H1 (cell line): ENCODE results near the gene GGT6. TPM values are rescaled to one million over a fixed set of nuclear protein-coding genes. Genes with fewer than 3 reads are reported as not detected.

ENCODE experiments used
- CTCF ChIA-PET: fragments of 300-600 bp; sonication (Branson Sonifier 250); formaldehyde crosslinking; loops from one replicate; lab custom pipeline; 2021; ENCODE audit not compliant: partially characterized antibody; lab: Charles Lee
- POLR2A ChIA-PET: fragments of 300-600 bp; sonication (Branson Sonifier 250); formaldehyde crosslinking; loops from one replicate; lab custom pipeline; 2021; ENCODE audit warnings: inconsistent platforms; ENCODE audit not compliant: partially characterized antibody; lab: Charles Lee
- DNase-seq, 2 experiments: peaks; one replicate each; pipeline versions ENCODE4 v3.0.0 to v3.0.0-alpha.2; 2010 to 2022; ENCODE audit warnings: low spot score in 2 of 2, low read depth in 1 of 2, mixed read lengths in 1 of 2
- FAIRE-seq: peaks from 2 replicates; lab custom pipeline; 2011; peaks lifted over from hg19 to GRCh38; lab: Jason Lieb, UNC
- H2AFZ ChIP-seq: 2 replicates; pipeline ENCODE4 v1.8.1; 2012; ENCODE audit warnings: low read length, inconsistent platforms
- H2AK5ac ChIP-seq: 2 replicates; pipeline ENCODE4 v1.6.1; 2013; ENCODE audit warnings: low read depth, low read length
- H2BK120ac ChIP-seq: replicated peaks from 2 replicates; pipeline ENCODE3; 2013; ENCODE audit warnings: low read depth, low read length, inconsistent platforms
- H2BK12ac ChIP-seq: 2 replicates; pipeline ENCODE4 v1.6.1; 2013; ENCODE audit warnings: low read depth, low read length
- H2BK15ac ChIP-seq: 2 replicates; pipeline ENCODE4 v1.6.1; 2013; ENCODE audit warnings: low read length
- H2BK20ac ChIP-seq: 2 replicates; pipeline ENCODE4 v1.6.1; 2013; ENCODE audit warnings: low read length
- H2BK5ac ChIP-seq: 2 replicates; pipeline ENCODE4 v1.6.1; 2013; ENCODE audit warnings: low read depth, low read length
- H3K14ac ChIP-seq: 2 replicates; pipeline ENCODE4 v1.6.1; 2013; ENCODE audit warnings: inconsistent platforms; ENCODE audit not compliant: insufficient read length
- H3K18ac ChIP-seq: 2 replicates; pipeline ENCODE4 v1.6.1; 2013; ENCODE audit warnings: low read length; ENCODE audit errors: extremely low read depth
- H3K23ac ChIP-seq: 2 replicates; pipeline ENCODE4 v1.6.1; 2013; ENCODE audit warnings: inconsistent platforms; ENCODE audit not compliant: insufficient read length
- H3K23me2 ChIP-seq: 2 replicates; pipeline ENCODE4 v1.6.1; 2013; ENCODE audit warnings: low read depth, low read length
- H3K27ac ChIP-seq: 2 replicates; pipeline ENCODE4 v1.6.1; 2011; ENCODE audit warnings: low read depth, low read length, inconsistent platforms
- H3K27me3 ChIP-seq, 4 experiments: replicated peaks in 1 of 4; 1 replicate in 1 of 4; 2 replicates in 3 of 4; pipeline versions ENCODE4 v1.6.1 to v1.8.1; 2011 to 2013; ENCODE audit warnings: low read length in 3 of 4, mild to moderate bottlenecking in 3 of 4, inconsistent platforms in 2 of 4, mixed read lengths in 2 of 4, moderate library complexity in 1 of 4; ENCODE audit not compliant: control insufficient read depth in 3 of 4, insufficient read depth in 3 of 4; ENCODE audit errors: extremely low read depth in 1 of 4
- H3K36me3 ChIP-seq, 4 experiments: 2 replicates each; pipeline versions ENCODE4 v1.6.1 to v1.8.1; 2011 to 2013; ENCODE audit warnings: mild to moderate bottlenecking in 4 of 4, low read length in 3 of 4, moderate library complexity in 2 of 4, control low read depth in 1 of 4, inconsistent platforms in 1 of 4; ENCODE audit not compliant: insufficient read depth in 4 of 4, control insufficient read depth in 2 of 4
- H3K4ac ChIP-seq: replicated peaks from 2 replicates; pipeline ENCODE3; 2013; ENCODE audit warnings: low read length, low read depth, mixed read lengths, inconsistent platforms; ENCODE audit not compliant: insufficient read length
- H3K4me1 ChIP-seq, 4 experiments: replicated peaks in 1 of 4; 1 replicate in 1 of 4; 2 replicates in 3 of 4; pipeline versions ENCODE4 v1.6.1 to v1.8.1; 2011 to 2013; ENCODE audit warnings: low read length in 3 of 4, inconsistent platforms in 2 of 4, mixed read lengths in 1 of 4; ENCODE audit not compliant: insufficient read depth in 4 of 4, control insufficient read depth in 3 of 4
- H3K4me2 ChIP-seq, 2 experiments: 2 replicates each; pipeline versions ENCODE4 v1.6.1 to v1.8.1; 2011 to 2013; ENCODE audit warnings: low read depth in 2 of 2, low read length in 2 of 2, control low read depth in 1 of 2, inconsistent platforms in 1 of 2, mild to moderate bottlenecking in 1 of 2; ENCODE audit not compliant: insufficient read depth in 1 of 2
- H3K4me3 ChIP-seq, 4 experiments: fragments of 200-600, 300-600 bp in 1 of 4; sonication (generic), shearing (Covaris generic), sonication (Bioruptor Twin) in 1 of 4; 2 replicates each; pipeline versions ENCODE4 v1.5.1 to v1.8.1; 2011 to 2016; ENCODE audit warnings: low read length in 4 of 4, low read depth in 3 of 4, control low read depth in 2 of 4, inconsistent platforms in 2 of 4, mild to moderate bottlenecking in 2 of 4, mixed read lengths in 1 of 4, moderate library complexity in 1 of 4; ENCODE audit not compliant: insufficient read depth in 2 of 4; ENCODE audit errors: extremely low read depth in 1 of 4
- H3K56ac ChIP-seq: replicated peaks from 2 replicates; pipeline ENCODE3; 2013; ENCODE audit warnings: low read depth, mild to moderate bottlenecking, mixed read lengths, low read length, inconsistent platforms; ENCODE audit not compliant: insufficient read length
- H3K79me1 ChIP-seq: 2 replicates; pipeline ENCODE4 v1.6.1; 2013; ENCODE audit warnings: low read depth, low read length, control low read depth
- H3K79me2 ChIP-seq, 2 experiments: 2 replicates each; pipeline versions ENCODE4 v1.6.1 to v1.8.1; 2012 to 2013; ENCODE audit warnings: low read length in 2 of 2, mild to moderate bottlenecking in 2 of 2, inconsistent platforms in 1 of 2; ENCODE audit not compliant: insufficient read depth in 2 of 2, control insufficient read depth in 1 of 2
- H3K9ac ChIP-seq, 4 experiments: replicated peaks in 1 of 4; 1 replicate in 1 of 4; 2 replicates in 3 of 4; pipeline versions ENCODE4 v1.6.1 to v1.8.1; 2011 to 2013; ENCODE audit warnings: low read depth in 3 of 4, low read length in 3 of 4, control low read depth in 2 of 4, mild to moderate bottlenecking in 2 of 4, moderate library complexity in 2 of 4, inconsistent platforms in 1 of 4; ENCODE audit errors: extremely low read depth in 1 of 4
- H3K9me3 ChIP-seq, 2 experiments: 2 replicates each; pipeline versions ENCODE4 v1.6.1 to v1.8.1; 2012 to 2013; ENCODE audit warnings: mild to moderate bottlenecking in 2 of 2, moderate library complexity in 2 of 2, control low read depth in 1 of 2, inconsistent platforms in 1 of 2, low read depth in 1 of 2, low read length in 1 of 2, mixed read lengths in 1 of 2; ENCODE audit not compliant: insufficient read depth in 2 of 2
- H4K20me1 ChIP-seq, 2 experiments: replicated peaks in 1 of 2; 2 replicates each; pipeline versions ENCODE3 to v1.8.1; 2011 to 2013; ENCODE audit warnings: inconsistent platforms in 2 of 2, low read length in 2 of 2, mild to moderate bottlenecking in 1 of 2; ENCODE audit not compliant: insufficient read depth in 2 of 2, control insufficient read depth in 1 of 2
- H4K5ac ChIP-seq: 2 replicates; pipeline ENCODE4 v1.6.1; 2013; ENCODE audit warnings: low read length, low read depth, mixed read lengths, inconsistent platforms; ENCODE audit not compliant: insufficient read length
- H4K8ac ChIP-seq: 2 replicates; pipeline ENCODE4 v1.8.0; 2013; ENCODE audit warnings: mild to moderate bottlenecking, moderate library complexity, low read length, inconsistent platforms; ENCODE audit not compliant: insufficient read depth; ENCODE audit errors: extremely low read depth
- H4K91ac ChIP-seq: replicated peaks from 2 replicates; pipeline ENCODE3; 2013; ENCODE audit warnings: low read length, mixed read lengths, inconsistent platforms; ENCODE audit not compliant: insufficient read length
- ATF3 ChIP-seq: IDR thresholded peaks from 2 replicates; pipeline ENCODE4 v1.6.1; 2011; ENCODE audit warnings: low read depth, mild to moderate bottlenecking, low read length; ENCODE audit not compliant: insufficient read depth
- CBX8 ChIP-seq: fragments of 300-800, 300-1000 bp; sonication (generic); IDR thresholded peaks from 2 replicates; pipeline ENCODE4 v1.7.1; 2016; ENCODE audit warnings: low read depth, low read length, borderline replicate concordance
- EP300 ChIP-seq, 2 experiments: IDR thresholded peaks; 1 replicate in 1 of 2; 2 replicates in 1 of 2; pipeline ENCODE4 v1.6.1; 2011 to 2012; ENCODE audit warnings: low read depth in 2 of 2, low read length in 2 of 2, mild to moderate bottlenecking in 2 of 2, borderline replicate concordance in 1 of 2, inconsistent platforms in 1 of 2, moderate library complexity in 1 of 2
- GTF2F1 ChIP-seq: IDR thresholded peaks from 2 replicates; pipeline ENCODE4 v1.6.1; 2012; ENCODE audit warnings: low read depth, low read length, improper control_type of control experiment, borderline replicate concordance
- HDAC6 ChIP-seq: IDR thresholded peaks from one replicate; pipeline ENCODE4 v1.7.1; 2012; ENCODE audit warnings: low read depth, mild to moderate bottlenecking, inconsistent platforms, low read length, moderate library complexity
- JUN ChIP-seq: IDR thresholded peaks from 2 replicates; pipeline ENCODE4 v1.6.1; 2011; ENCODE audit warnings: low read depth, mild to moderate bottlenecking, improper control_type of control experiment, low read length
- POU5F1 ChIP-seq: IDR thresholded peaks from 2 replicates; pipeline ENCODE4 v1.6.1; 2011; ENCODE audit warnings: low read depth, mild to moderate bottlenecking, low read length, moderate library complexity
- RNF2 ChIP-seq: fragments of 200-900, 300-1000 bp; sonication (generic); IDR thresholded peaks from 2 replicates; pipeline ENCODE4 v1.7.1; 2016; ENCODE audit warnings: borderline replicate concordance, low read depth, mild to moderate bottlenecking, antibody characterized with exemption, low read length; ENCODE audit not compliant: poor library complexity, severe bottlenecking; ENCODE audit errors: missing control alignments
- SAP30 ChIP-seq: fragments of 300-600 bp; sonication (generic); IDR thresholded peaks from 2 replicates; pipeline ENCODE4 v1.7.1; 2012; ENCODE audit warnings: low read length, moderate library complexity, mild to moderate bottlenecking, inconsistent platforms; ENCODE audit not compliant: insufficient read depth, insufficient replicate concordance
- SIX5 ChIP-seq: IDR thresholded peaks from 2 replicates; pipeline ENCODE4 v1.6.1; 2011; ENCODE audit warnings: mild to moderate bottlenecking, low read depth, low read length
- SP2 ChIP-seq: IDR thresholded peaks from 2 replicates; pipeline ENCODE4 v1.6.1; 2012; ENCODE audit warnings: mild to moderate bottlenecking, low read length, inconsistent platforms
- TEAD4 ChIP-seq: IDR thresholded peaks from 2 replicates; pipeline ENCODE4 v1.6.1; 2012; ENCODE audit warnings: low read depth, low read length, inconsistent platforms, mixed read lengths
- YY1 ChIP-seq: IDR thresholded peaks from 2 replicates; pipeline ENCODE4 v1.6.1; 2011; ENCODE audit warnings: low read depth, mild to moderate bottlenecking, low read length
- WGBS, 2 experiments: shearing (Covaris generic) in 1 of 2; methylation state at CpG; one replicate each; pipeline versions ENCODE4 v1.1.6 to v1.1.7; 2013 to 2015; ENCODE audit warnings: low lambda C conversion rate in 2 of 2, mixed read lengths in 2 of 2, inconsistent platforms in 1 of 2, low coverage in 1 of 2, missing lambda C conversion rate in 1 of 2; ENCODE audit not compliant: insufficient replicate concordance in 2 of 2, insufficient coverage in 1 of 2, insufficient read length in 1 of 2; ENCODE audit errors: extremely low coverage in 1 of 2, missing lambda C conversion rate in 1 of 2; 5-methylcytosine and 5-hydroxymethylcytosine counted together
- polyA plus RNA-seq, 7 experiments: library from polyadenylated mRNA; depleted of rRNA in 3 of 7; stranded (reverse) in 5 of 7; unstranded in 2 of 7; fragments of >200 nt in 5 of 7; fragments of 200-250 nt in 2 of 7; gene quantifications; 1 replicate in 5 of 7; 2 replicates in 1 of 7; 4 replicates in 1 of 7; pipeline versions ENCODE4 v1.2.1 to v1.2.3, GENCODE V29; 2011 to 2013; ENCODE audit warnings: missing spikeins in 2 of 7, mixed read lengths in 2 of 7
- total RNA-seq: library from RNA; stranded (reverse); fragmentation: NEBNext Ultra II Directional; extraction: Animal tissue kit (Norgen Biotek cat#: 25700); gene quantifications from 2 replicates; pipeline ENCODE4 v1.2.1, GENCODE V29; 2021

Gene GGT6
- total and polyA plus RNA-seq, 2 of the 8 experiments (the other 6 are each of a cell fraction or from before 2014, with no cell fraction given) = 0.18 TPM; not detected in 1

GRCh38 chr17:4548061-4548461 lies 12.3 kb downstream of the GGT6 start:
- H3K56ac ChIP-seq = no peak overlapping the region
- H2BK5ac ChIP-seq = no peak overlapping the region; the same call in 1 of the 2 replicates
- H2BK20ac ChIP-seq = no peak overlapping the region
- no peak overlapping the region for H3K4me2 ChIP-seq
- H3K9ac ChIP-seq = no peak overlapping the region
- no peak overlapping the region for H4K8ac ChIP-seq
- no peaks in the 10 kb centered on the region for H3K27me3 ChIP-seq
- no peak overlapping the region for H4K5ac ChIP-seq
- H3K4me1 ChIP-seq = no peaks in the 10 kb centered on the region; a peak in 1 of 7 replicates
- H3K36me3 ChIP-seq = peaks cover 51 to 89% (median 74%) of the 10 kb centered on the region in 4 experiments
- H3K14ac ChIP-seq = no peak overlapping the region
- H3K4ac ChIP-seq = no peak overlapping the region
- FAIRE-seq (no peak), DNase-seq (no peak)
- H3K79me2 ChIP-seq = peaks cover 0 to under 1% of the 10 kb centered on the region in 2 experiments; a peak in 1 of 4 replicates
- H4K20me1 ChIP-seq = peaks cover 9 to 26% of the 10 kb centered on the region in 2 experiments
- no peak overlapping the region for H2AK5ac ChIP-seq
- ChIA-PET POLR2A (interaction anchor here (0.7 to 37.1 kb wide), 5 partner anchors 1 to 84 kb away, joined by 3 to 546 read pairs (median 5); partner anchors contain the start of genes GGT6 and MYBBP1A), CTCF (interaction anchor here (1.1 to 1.9 kb wide), 2 partner anchors 10 to 155 kb away, joined by 3 to 7 read pairs; no protein-coding TSS in a partner anchor)
- H2BK15ac ChIP-seq = no peak overlapping the region
- no peak overlapping the region for H2AFZ ChIP-seq
- no peak overlapping the region for H3K4me3 ChIP-seq
- no peak overlapping the region for H2BK12ac ChIP-seq
- no peak overlapping the region for H3K23ac ChIP-seq
- H3K79me1 ChIP-seq = peaks cover 3% of the 10 kb centered on the region; the same call in 1 of the 2 replicates
- no peak overlapping the region for H3K27ac ChIP-seq
- H3K9me3 ChIP-seq = no peaks in the 10 kb centered on the region
- H4K91ac ChIP-seq = no peak overlapping the region
- no peak overlapping the region for H2BK120ac ChIP-seq
- no peak overlapping the region for H3K18ac ChIP-seq
- WGBS, 2 experiments = 95% methylated on average over 18 of the region's 18 CpGs; no CpG with 5 or more reads in 1 of the 2 experiments
- no peaks in the 10 kb centered on the region; the same call in 1 of the 2 replicates for H3K23me2 ChIP-seq
- TF ChIP-seq ATF3 (no peak), HDAC6 (no peak), SAP30 (no peak), RNF2 (no peak), TEAD4 (no peak), GTF2F1 (no peak), POU5F1 (no peak), CBX8 (no peak), YY1 (no peak), JUN (no peak), EP300 (IDR thresholded peaks at IDR 0.05; ENCODE audit: borderline replicate concordance in 1 of 2, low read depth in 2 of 2, low read length in 2 of 2) (no peak), SIX5 (no peak), SP2 (no peak)
